ENCODE results near the gene ARAP3. TPM values are rescaled to one million over a fixed set of nuclear protein-coding genes. Genes with fewer than 3 reads are reported as not detected.

The ARAP3 gene
- total RNA-seq, 1 experiment from 2014 or later, result 15.1 TPM

GRCh38 chr5:141618804-141619554 lies 63.1 kb downstream of the ARAP3 start, which contains the start of gene DIAPH1 (continued):
- TF ChIP-seq CTCF (IDR thresholded peaks at IDR 0.05 in 2 of 3, conservative IDR thresholded peaks at IDR 0.05 in 1 of 3; ENCODE audit: borderline replicate concordance in 1 of 3, insufficient read depth in 1 of 3, low read depth in 2 of 3, low read length in 2 of 3) (peak; percentile 95 to 99 (median 96)), EGR1 (IDR thresholded peaks at IDR 0.05; ENCODE audit: low read depth) (peak; percentile 100), SRF (IDR thresholded peaks at IDR 0.05; ENCODE audit: low read depth) (no peak; the same call in 1 of the 2 replicates), EZH2 (IDR thresholded peaks at IDR 0.05) (no peak)

DNA sequence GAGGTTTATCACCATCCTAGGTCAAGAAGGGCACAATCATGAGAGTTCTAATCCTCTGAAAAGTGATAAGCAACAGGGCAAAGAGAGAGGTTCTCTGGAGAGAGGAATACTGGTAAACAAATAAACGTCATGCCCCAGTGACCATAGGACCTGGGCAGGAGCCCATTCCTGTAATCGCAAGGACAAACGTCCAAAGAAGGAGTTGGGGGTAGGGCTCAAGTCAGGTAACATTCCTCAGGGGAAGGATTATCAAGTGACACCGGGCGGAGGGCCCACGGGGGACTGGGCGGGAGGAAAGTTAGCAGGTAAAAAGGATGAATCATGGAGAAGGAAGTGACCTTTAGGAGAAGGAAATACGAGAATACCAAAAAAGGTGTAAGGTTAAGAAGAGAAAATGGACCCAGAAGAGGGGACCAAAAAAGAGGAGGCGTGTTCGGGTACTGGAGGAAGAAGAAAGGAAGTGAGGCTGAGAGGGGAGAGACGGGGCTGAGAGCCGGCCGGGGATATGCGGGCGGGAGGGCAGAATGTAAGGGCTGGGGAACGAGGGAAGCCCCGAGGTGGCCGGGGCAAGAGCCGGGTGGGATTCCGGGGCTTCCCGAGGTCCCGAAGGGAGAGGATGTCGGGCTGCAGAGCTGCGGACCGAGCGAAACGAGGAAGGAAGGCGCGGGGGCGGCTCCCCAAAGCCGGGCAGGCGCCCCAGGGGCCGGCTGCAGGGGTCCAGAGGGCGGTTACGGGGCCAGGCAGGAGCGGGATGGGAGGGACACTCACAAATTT lies 63.8 kb downstream of the ARAP3 start:
- H3K27me3 ChIP-seq (ENCODE audit: insufficient read depth, low read length), result no peaks in the 10 kb centered on the region
- peaks cover 20% of the 10 kb centered on the region; the same call in 1 of the 2 replicates for H4K20me1 ChIP-seq (ENCODE audit: insufficient read depth)
- peaks cover 4 to 19% of the 10 kb centered on the region in 2 experiments; a peak in 2 of 4 replicates for H3K36me3 ChIP-seq (ENCODE audit: control insufficient read depth in 1 of 2, insufficient read depth in 2 of 2, low read length in 2 of 2)
- H3K4me1 ChIP-seq (ENCODE audit: control insufficient read depth in 1 of 2, insufficient read depth in 2 of 2, low read length in 2 of 2), result peaks cover 6 to 25% of the 10 kb centered on the region in 2 experiments
- ChIA-PET POLR2A (interaction anchor here (0.8 to 1.6 kb wide), 4 partner anchors 15 to 654 kb away, joined by 3 to 14 read pairs (median 4); partner anchors contain the start of genes HDAC3 and RELL2), RAD21 (ENCODE audit: low non-redundant PET in 1 of 2, low total read pairs in 2 of 2, uncharacterized antibody in 2 of 2, unreplicated experiment in 2 of 2) (interaction anchor here (0.7 to 1.5 kb wide), 4 partner anchors 19 to 26 kb away, joined by 3 to 5 read pairs (median 4); partner anchors contain the start of genes RELL2 (in 2 of the 2) and HDAC3 (in 1 of the 2)), CTCF (interaction anchor here (0.8 to 2.7 kb wide), 14 partner anchors 9 to 395 kb away, joined by 3 to 72 read pairs (median 4); partner anchors contain the start of genes FCHSD1, HDAC3, PCDHB14 and RELL2)
- peak overlapping the region; percentile 68 to 85 for H3K4me3 ChIP-seq (replicated peaks in 1 of 2; ENCODE audit: low read depth in 1 of 2, low read length in 2 of 2)
- H3K27ac ChIP-seq (ENCODE audit: low read depth, low read length), result peak overlapping the region; percentile 87
- no peaks in the 10 kb centered on the region for H3K9me3 ChIP-seq (ENCODE audit: control insufficient read depth in 1 of 2, insufficient read depth in 1 of 2, low read depth in 1 of 2, low read length in 2 of 2)
- no TSS peak for BruUV-seq (replicated peaks)
- intact Hi-C loops (cut with micrococcal nuclease), result loop anchor here (5.0 kb wide), 1 partner anchor 1441 kb away; the partner anchor contains the start of gene CYSTM1
- no peaks in the 10 kb centered on the region for H3K9me2 ChIP-seq (ENCODE audit: insufficient read depth)
- peak overlapping the region; percentile 79 for H3K4me2 ChIP-seq (ENCODE audit: low read length)
- peak; percentile 55 for ATAC-seq
- peaks cover 52% of the 10 kb centered on the region for H3K79me2 ChIP-seq (ENCODE audit: insufficient read depth, low read length)
- H3K9ac ChIP-seq (ENCODE audit: low read length), result peak overlapping the region; percentile 96
- TF ChIP-seq SIN3A (IDR thresholded peaks at IDR 0.05; ENCODE audit: low read depth) (peak; percentile 8; the same call in 1 of the 2 replicates), YY1 (IDR thresholded peaks at IDR 0.05; ENCODE audit: extremely low read depth, insufficient replicate concordance, low read depth, low read length) (peak; percentile 72), REST (IDR thresholded peaks at IDR 0.05; ENCODE audit: low read depth) (no peak), CTCF (IDR thresholded peaks at IDR 0.05 in 2 of 3, conservative IDR thresholded peaks at IDR 0.05 in 1 of 3; ENCODE audit: borderline replicate concordance in 1 of 3, insufficient read depth in 1 of 3, low read depth in 2 of 3, low read length in 2 of 3) (no peak), SRF (IDR thresholded peaks at IDR 0.05; ENCODE audit: low read depth) (peak; percentile 66), ZFX (IDR thresholded peaks at IDR 0.05) (0 out of 2 replicates have a peak, but pooled peaks have one; percentile 16), POLR2AphosphoS5 (IDR thresholded peaks at IDR 0.05; ENCODE audit: low read depth, low read length) (peak; percentile 52), SP1 (IDR thresholded peaks at IDR 0.05; ENCODE audit: low read depth) (peak; percentile 43), CBX3 (IDR thresholded peaks at IDR 0.05; ENCODE audit: low read depth) (peak; percentile 73; the same call in 1 of the 2 replicates), MAX (IDR thresholded peaks at IDR 0.05) (peak; percentile 49; the same call in 1 of the 2 replicates)
- DNase-seq (ENCODE audit: low read depth, low spot score), result peak; percentile 70
- H2AFZ ChIP-seq (ENCODE audit: low read depth, low read length, poor library complexity, severe bottlenecking), result no peak overlapping the region
